BJ (cell line): Measurements from ENCODE around the gene C10orf71. TPM values are rescaled to one million over a fixed set of nuclear protein-coding genes. Genes with fewer than 3 reads are reported as not detected.

Experiments
- CTCF ChIA-PET: fragments of 350-600 bp; formaldehyde crosslinking; extraction: SDS; loops from one replicate; lab custom pipeline; 2021; ENCODE audit warnings: antibody characterized with exemption, inconsistent platforms; lab: Yijun Ruan, JAX
- POLR2A ChIA-PET: fragments of 300-600 bp; sonication (Branson Sonifier 250); formaldehyde crosslinking; extraction: SDS; loops from one replicate; lab custom pipeline; 2021; ENCODE audit warnings: antibody characterized with exemption; lab: Charles Lee
- DNase-seq: peaks from one replicate; pipeline ENCODE4 v3.0.0-alpha.2; 2011; ENCODE audit warnings: low read depth
- H3K27me3 ChIP-seq: 2 replicates; pipeline ENCODE4 v1.6.0; 2011; ENCODE audit warnings: low read length; ENCODE audit not compliant: control insufficient read depth, insufficient read depth
- H3K36me3 ChIP-seq: 2 replicates; pipeline ENCODE4 v1.5.1; 2011; ENCODE audit warnings: low read length; ENCODE audit not compliant: control insufficient read depth, insufficient read depth
- H3K4me3 ChIP-seq: 2 replicates; pipeline ENCODE4 v1.5.1; 2011; ENCODE audit warnings: low read depth, mild to moderate bottlenecking, control low read depth, low read length
- polyA minus RNA-seq: library from RNA; depleted of rRNA, polyadenylated mRNA; stranded (reverse); fragments of >200 nt; gene quantifications from 2 replicates; pipeline ENCODE4 v1.2.3, GENCODE V29; 2011; rRNA and poly(A)+ RNA removed
- polyA plus RNA-seq: library from polyadenylated mRNA; depleted of rRNA; stranded (reverse); fragments of >200 nt; gene quantifications from 2 replicates; pipeline ENCODE4 v1.2.3, GENCODE V29; 2011; rRNA removed
- TF ChIP-seq, protein P1 (sequence below): IDR thresholded peaks from 2 replicates; pipeline ENCODE4 v1.5.1; 2011; ENCODE audit warnings: low read depth, mild to moderate bottlenecking, control low read depth, inconsistent platforms, low read length, moderate library complexity; ENCODE audit not compliant: insufficient read depth

The C10orf71 gene, protein sequence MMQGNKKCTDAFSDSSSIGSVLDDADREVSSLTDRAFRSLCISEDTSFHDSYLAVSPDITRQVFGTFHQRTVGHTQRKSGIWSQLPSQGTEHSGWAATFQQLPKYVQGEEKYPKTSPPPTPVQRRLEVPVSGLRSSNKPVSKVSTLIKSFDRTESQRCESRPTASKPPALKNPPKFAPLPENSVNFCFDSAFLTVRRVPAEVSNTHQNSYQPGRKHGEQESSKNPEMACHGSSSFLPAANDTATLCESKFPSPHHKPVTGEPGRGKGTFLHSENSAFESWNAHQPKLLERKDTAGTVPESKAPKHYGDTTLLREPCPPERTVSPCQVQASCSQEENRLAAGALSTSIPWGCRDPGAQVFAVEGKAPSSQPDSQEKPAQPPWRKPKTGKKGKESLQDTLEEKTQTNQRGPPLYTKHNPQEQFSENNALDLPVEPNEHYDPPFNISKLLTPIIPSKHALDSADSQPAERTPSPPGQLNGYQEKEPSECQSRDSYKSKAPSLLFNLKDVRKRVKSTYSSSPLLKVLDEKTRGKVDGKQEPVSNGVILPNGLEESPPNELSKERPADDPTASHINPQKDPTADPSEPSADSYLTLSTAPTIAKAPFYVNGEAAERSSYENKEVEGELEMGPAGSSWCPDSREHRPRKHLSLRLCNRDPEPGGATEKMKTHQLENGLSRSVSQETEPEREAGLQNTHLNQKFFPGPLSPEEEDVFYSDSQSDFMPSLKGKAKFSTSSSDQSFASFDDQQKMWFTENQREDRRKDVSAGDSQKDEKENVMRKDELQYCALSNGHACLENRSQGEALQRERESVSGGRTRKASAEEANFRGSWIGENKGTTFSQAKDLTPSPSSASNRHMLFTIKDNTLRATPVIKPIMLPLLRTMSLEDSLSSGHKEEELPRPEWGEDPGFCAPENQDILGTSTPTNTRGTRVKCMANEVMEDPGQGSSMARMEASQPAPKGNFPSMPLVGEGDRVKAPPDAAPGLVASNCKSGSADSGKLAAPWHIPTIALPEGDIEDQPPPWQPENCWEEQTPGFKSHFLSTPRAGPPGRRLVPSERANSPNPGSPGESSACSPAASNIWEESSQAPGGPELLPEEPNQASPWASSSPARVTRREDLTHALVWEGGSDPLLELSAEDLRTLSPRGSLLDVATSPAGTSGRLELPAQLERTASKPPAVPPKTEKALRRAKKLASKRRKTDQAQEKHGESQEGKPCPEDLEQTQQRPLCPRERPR (N-terminal part only)
- polyA plus RNA-seq (not detected in 2 replicates), polyA minus RNA-seq (not detected in 2 replicates)

DNA sequence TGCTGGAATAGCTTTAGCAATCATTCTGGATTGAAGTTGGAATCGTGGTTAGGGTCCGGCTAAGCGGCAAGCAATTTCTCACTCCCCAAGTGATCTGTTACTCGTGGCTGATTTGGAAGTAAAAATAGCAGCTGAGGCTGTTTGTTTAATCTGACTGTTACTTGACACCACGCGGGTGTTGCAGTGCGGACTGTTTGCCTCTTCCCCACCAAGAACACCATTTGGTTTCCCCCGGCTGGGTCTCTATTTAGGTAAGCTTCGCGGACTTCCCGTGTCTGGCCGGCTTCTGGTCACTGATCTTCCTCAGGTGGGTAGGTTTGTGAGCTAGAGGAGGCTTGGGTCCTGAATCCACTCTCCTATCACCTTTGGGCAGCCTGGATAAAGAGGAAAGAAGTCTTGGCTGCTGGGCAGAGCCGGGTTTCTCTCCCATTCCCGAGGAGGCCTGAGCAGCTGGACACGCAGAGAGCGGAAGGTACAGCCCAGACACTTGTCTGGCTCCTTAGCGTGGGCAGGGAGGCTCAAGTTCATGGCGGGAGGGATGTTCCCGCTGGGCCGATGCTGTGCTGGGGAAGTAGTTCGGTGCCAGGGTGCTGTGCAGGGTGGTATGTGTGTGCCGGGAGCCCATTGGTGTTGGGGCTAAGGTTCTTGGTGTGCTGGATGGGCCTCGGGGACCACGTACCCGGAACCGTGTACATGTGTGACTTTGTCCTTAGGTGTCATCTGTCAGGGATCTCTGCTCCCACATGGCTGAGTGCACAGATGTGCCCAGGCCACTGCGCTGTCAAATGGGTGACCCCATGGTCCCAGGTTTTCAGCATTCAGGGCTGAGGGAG is at the start of gene C10orf71:
TSS of gene C10orf71 (plus strand) at position 188 of the 833 bp plus-strand sequence. CDS start 23,376 bp downstream, outside the sequence.
- no peak for DNase-seq
- CTCF ChIA-PET = no interaction called here
- TF ChIP-seq, protein P1, sequence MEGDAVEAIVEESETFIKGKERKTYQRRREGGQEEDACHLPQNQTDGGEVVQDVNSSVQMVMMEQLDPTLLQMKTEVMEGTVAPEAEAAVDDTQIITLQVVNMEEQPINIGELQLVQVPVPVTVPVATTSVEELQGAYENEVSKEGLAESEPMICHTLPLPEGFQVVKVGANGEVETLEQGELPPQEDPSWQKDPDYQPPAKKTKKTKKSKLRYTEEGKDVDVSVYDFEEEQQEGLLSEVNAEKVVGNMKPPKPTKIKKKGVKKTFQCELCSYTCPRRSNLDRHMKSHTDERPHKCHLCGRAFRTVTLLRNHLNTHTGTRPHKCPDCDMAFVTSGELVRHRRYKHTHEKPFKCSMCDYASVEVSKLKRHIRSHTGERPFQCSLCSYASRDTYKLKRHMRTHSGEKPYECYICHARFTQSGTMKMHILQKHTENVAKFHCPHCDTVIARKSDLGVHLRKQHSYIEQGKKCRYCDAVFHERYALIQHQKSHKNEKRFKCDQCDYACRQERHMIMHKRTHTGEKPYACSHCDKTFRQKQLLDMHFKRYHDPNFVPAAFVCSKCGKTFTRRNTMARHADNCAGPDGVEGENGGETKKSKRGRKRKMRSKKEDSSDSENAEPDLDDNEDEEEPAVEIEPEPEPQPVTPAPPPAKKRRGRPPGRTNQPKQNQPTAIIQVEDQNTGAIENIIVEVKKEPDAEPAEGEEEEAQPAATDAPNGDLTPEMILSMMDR = no peak
- Histone ChIP-seq H3K36me3 (no peaks in the 10 kb centered on the region), H3K4me3 (no peak within 1 kb of the TSS), H3K27me3 (peaks cover 18% of the 10 kb centered on the region)
- POLR2A ChIA-PET = no interaction called here

DNA sequence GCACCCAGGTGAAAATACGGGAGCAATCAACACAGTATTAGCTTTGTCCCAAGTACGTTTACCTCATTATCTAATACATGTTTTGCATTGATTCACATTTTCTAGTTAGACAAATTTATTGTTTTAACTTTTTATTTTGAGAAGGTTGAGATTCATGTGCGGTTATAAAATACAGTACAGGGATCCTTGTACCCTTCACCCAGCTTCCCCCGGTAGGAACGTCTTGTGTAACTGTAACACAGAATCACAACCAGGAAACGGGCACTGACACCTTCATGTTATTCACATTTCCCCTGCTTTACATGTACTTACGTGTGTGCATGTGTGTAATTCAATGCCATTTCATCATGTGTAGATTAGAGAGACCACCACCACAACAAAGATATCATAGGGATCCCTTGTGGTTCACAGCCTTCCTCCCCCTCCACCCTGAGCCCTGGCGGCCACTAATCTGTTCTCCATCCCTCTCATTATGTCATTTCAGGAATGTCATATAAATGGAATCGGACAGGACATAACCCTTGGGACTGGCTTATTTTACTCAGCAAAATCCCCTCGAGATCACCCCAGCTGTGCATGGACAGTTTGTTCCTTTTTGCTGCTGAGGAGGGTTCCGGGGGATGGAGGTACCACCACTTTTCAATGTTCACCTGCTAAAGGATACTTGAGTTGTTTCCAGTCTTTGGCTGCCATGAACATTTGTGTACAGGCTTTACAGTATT is 46.5 kb upstream of the C10orf71 start:
- TF ChIP-seq, protein P1 = no peak
- POLR2A ChIA-PET = no interaction called here
- H3K27me3 ChIP-seq = no peaks in the 10 kb centered on the region
- H3K4me3 ChIP-seq = no peak overlapping the region
- CTCF ChIA-PET = no interaction called here
- DNase-seq = no peak
- H3K36me3 ChIP-seq = no peaks in the 10 kb centered on the region

DNA sequence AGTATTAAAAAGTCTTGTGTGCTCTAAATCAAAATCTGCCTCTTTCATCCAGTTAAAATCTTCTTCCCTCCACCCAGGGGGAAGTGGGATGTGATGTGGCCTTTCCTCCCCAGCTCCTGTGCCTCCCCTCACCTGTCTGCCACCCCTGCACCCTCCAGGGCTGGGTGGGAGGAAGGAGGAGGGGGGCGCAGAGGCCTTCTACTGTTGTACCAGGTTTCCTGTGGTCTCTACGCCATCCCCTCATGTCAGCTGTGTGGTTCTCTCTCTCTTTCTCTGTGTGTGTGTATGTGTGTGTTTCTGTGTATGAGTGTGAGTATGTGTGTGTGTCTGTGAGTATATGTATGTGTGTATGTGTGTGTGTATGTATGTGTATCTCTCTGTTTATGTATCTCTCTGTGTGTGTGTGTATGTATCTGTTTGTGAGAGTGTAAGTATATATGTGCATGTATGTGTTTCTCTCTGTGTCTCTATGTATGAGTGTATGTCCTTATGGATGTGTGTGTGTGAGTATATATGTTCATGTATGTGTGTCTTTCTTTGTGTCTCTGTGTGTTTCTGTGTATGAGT is 45.5 kb upstream of the C10orf71 start:
- TF ChIP-seq, protein P1 = no peak
- Histone ChIP-seq H3K36me3 (no peaks in the 10 kb centered on the region), H3K4me3 (no peak overlapping the region), H3K27me3 (no peaks in the 10 kb centered on the region)
- ChIA-PET POLR2A (no interaction called here), CTCF (no interaction called here)
- no peak for DNase-seq

DNA sequence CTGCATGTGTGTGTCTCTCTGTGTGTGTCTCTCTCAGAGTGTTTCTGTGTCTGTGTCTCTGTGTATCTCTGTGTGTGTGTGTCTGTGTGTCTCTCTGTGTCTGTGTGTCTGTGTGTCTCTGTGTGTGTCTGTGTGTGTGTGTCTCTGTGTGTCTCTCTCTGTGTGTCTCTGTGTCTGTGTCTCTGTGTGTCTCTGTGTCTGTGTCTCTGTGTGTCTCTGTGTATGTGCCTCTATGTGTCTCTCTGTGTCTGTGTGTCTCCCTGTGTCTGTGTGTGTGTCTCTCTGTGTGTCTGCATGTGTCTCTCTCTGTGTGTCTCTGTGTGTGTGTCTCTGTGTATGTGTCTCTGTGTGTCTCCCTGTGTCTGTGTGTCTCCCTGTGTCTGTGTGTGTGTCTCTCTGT is 44.8 kb upstream of the C10orf71 start:
- Histone ChIP-seq H3K4me3 (no peak overlapping the region), H3K27me3 (no peaks in the 10 kb centered on the region), H3K36me3 (no peaks in the 10 kb centered on the region)
- ChIA-PET CTCF (no interaction called here), POLR2A (no interaction called here)
- TF ChIP-seq, protein P1 = no peak
- DNase-seq = no peak
